Fibroblast of the conjunctiva (primary cell): ENCODE results near the gene TTC27.
"Not testable (repeated sequence)": the region's sequence is repeated elsewhere in the genome, so short reads cannot be mapped to it uniquely, and the experiment has no call there.

Experiments used
- DNase-seq: peaks from one replicate; pipeline ENCODE4 v3.0.0-alpha.2; 2010; ENCODE audit warnings: low read depth

Gene TTC27

GRCh38 chr2:32719933-32720716 is 92.3 kb downstream of the TTC27 start:
- no peak for DNase-seq

- no peak for DNase-seq
These were observed 92.9 kb downstream of the TTC27 start for GRCh38 chr2:32720771-32721170.

GRCh38 chr2:32721376-32721775 is 93.5 kb downstream of the TTC27 start:
- DNase-seq, result no peak

GRCh38 chr2:32723467-32724079 is 95.7 kb downstream of the TTC27 start:
- DNase-seq, result no peak

GRCh38 chr2:32726678-32727077 is 98.8 kb downstream of the TTC27 start:
- DNase-seq, result not testable (repeated sequence)

DNA sequence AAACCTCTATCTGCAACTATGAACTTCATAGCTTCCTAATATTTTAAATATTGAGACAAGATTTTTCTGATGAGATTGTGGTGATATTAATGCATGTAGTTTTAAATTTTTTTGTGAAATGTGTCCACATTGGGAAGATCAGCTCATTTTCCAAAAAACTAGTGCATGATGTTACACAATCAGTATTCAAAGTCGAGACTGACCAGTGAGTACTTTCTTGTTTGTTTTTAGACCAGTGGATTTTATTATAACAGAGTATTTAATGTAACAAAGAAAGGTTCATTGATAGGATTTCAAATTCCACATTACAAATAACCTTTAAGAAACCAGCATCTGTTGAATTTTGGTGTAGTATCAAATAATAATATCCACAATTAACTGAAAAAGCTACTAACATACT is 99.3 kb downstream of the TTC27 start:
- DNase-seq, result no peak

- DNase-seq, result not testable (repeated sequence)
These were observed 103.1 kb downstream of the TTC27 start for GRCh38 chr2:32730958-32731357.

- DNase-seq, result no peak
These were observed 104.3 kb downstream of the TTC27 start for GRCh38 chr2:32732120-32732519.

- no peak for DNase-seq
These were observed 105.1 kb downstream of the TTC27 start for GRCh38 chr2:32732912-32733472.

- DNase-seq, result no peak
These were observed 107.5 kb downstream of the TTC27 start for GRCh38 chr2:32735348-32735747.

DNA sequence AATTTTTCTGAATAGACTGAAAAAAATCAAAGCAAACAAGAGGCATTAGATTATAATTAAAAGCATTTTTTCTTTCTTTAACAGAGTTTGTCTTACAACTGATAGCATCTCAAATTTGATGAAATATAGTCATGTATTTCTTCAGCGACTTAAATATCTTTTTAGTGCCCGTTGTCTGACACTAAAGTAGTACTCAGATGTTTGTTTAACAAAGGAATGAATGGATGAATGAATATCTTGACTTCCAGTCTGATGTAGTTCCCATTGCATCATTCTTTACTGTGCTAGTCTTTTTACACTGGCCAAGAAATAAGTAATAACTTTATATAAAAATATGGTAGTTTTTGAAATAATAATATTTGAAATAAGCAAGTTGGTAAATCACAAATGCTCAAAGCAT is 111.1 kb downstream of the TTC27 start:
- no peak for DNase-seq

DNA sequence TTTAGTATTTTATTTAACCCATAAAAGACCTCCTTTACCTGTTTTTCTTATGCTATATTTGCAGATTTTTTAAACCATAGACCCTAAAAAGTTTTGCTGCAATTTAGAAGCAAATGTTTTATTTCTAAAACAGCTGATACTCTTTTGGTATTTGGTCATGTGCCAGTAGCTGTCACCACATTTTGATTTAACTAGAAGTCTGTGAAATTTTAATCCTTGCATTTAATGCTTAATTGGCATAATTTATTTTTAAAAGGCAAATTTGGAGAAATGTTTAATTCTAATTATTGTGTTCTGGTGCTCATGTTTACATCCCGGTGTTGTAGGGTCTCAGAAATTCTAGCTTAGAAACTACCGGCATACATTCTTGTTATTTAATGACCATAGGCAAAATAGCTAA is 111.8 kb downstream of the TTC27 start:
- no peak for DNase-seq

DNA sequence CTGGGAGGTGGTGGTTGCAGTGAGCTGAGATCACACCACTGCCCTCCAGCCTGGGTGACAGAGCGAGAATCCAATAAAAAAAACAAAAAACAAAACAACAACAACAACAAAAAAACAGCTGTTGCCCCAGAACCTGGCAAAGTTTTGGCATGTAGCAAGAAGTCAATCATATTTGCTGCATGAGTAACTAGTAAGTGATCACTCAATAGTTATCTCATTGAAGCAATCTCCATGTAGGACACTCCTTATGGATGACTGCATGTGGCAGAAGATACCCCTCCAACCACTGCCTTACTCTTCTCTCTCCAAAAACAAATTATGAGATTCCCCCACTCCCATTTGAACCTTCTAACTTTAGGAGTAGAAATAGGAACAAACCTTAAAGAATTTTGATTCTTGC is 113.7 kb downstream of the TTC27 start:
- no peak for DNase-seq

GRCh38 chr2:32742376-32742775 is 114.5 kb downstream of the TTC27 start:
- DNase-seq, result no peak

DNA sequence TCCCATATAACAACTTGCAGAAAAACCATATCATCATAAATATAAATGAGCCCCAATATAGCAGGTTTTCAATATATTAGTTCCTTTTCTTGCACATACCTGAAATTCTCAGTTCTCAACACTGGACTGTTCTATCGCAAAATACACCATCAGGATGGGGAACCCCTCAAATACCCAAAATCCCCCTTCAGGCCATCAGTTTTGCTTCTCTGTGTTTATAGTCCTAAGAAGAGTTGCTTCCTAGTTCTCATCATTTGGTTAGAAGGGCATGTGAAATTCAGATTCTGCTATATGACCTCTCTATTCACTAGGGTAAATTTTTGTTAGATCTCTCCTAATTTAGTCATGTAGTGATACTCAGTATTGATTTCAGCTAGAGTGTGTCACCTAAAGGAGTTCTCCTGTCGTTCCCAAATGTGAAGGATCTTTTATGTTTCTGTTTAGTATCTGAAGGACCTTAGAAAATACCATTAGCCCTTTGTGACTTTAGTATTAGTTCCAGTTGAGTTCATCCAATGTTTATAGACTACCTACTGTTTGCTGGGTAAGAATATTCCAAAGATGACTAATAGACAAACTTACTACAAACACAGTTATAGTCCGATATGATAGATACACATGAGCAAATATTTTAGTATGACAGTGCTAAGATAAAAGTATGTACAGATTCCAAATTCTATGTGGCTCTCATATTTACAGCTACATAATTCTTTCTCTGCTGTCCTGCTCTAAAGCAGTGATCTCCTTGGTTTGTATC is 115.8 kb downstream of the TTC27 start:
- no peak for DNase-seq

- no peak for DNase-seq
These were observed 117.3 kb downstream of the TTC27 start for GRCh38 chr2:32745191-32745590.

DNA sequence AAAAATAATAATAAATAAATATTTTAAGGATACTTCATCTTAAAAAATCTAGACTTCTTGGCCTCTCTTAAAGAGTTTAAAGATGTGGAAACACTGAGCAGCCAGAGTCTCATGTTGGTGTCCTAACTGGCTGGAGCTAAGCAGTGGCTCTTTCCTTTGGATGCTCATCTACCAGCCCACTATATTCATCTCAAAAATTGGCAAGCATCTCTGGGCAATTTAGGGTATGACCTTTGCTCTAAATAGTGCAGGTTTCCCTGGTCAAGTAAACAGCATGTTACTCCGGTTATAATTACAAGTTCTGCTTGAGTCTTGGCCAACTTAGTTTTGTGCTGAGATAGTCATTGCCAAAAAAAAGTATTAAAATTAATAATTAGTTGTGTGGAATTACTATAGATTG is 117.8 kb downstream of the TTC27 start:
- no peak for DNase-seq

GRCh38 chr2:32746669-32747068 is 118.8 kb downstream of the TTC27 start:
- no peak for DNase-seq

- no peak for DNase-seq
These were observed 120.3 kb downstream of the TTC27 start for GRCh38 chr2:32748158-32748557.

DNA sequence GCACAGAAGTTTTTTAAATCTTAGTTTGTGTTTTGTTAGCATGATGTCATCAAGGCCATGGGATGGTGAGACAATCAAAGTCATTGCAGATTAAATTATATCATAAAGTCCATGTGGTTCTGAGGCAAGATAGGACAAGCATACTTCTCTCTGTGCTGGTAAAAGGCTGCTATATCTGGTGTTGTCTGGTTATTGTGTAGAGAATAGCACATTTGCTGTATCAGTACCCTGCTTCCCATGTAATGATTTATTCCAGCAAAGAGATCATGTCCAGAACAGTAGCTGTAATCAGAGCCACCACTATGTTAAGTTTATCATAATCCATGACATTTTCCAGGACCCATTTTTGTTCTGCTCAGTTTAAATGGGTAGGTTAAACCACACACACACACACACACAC is 123.0 kb downstream of the TTC27 start:
- DNase-seq, result no peak

GRCh38 chr2:32752205-32752604 is 124.4 kb downstream of the TTC27 start:
- no peak for DNase-seq

DNA sequence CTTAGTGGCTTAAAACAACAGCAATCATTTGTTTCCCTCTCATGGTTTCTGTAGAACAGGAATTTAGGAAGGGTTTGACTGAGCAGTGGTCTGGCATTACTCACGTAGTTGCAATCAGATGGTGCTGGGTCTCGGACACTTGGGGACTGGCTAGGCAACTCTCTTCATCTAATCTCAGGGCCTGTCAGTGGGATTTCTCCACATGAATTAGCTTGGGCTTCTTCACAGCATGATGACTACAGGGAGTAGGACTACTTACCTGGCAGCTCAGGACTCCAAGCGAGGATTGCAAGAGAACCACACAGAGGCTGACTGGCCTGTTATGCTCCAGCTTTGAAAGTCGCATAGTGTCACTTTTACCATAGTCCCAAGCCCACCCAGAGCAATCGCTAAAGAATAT is 125.1 kb downstream of the TTC27 start:
- no peak for DNase-seq

GRCh38 chr2:32754676-32755075 is 126.8 kb downstream of the TTC27 start:
- DNase-seq, result not testable (repeated sequence)
